GM12878 (cell line): ENCODE data around the gene SIGLECL1. TPM values are rescaled to one million over a fixed set of nuclear protein-coding genes. Genes with fewer than 3 reads are reported as not detected.

ENCODE experiments used
- ATAC-seq: fragments of 200-7000 bp; cut with Tn5 transposase; 3 replicates; pipeline ENCODE4 v1.9.1; 2020; ENCODE audit warnings: mild to moderate bottlenecking, moderate library complexity
- BruUV-seq: library from RNA; stranded (reverse); fragments of 400-500 nt; replicated peaks from 2 replicates; lab custom pipeline; 2021; lab: Mats Ljungman, UMichigan
- CTCF ChIA-PET: fragments of 300-600 bp; sonication (Branson Sonifier 250); formaldehyde crosslinking; extraction: SDS; loops from one replicate; lab custom pipeline; 2021; ENCODE audit warnings: inconsistent platforms; lab: Yijun Ruan, JAX
- POLR2A ChIA-PET: fragments of 350-600 bp; formaldehyde crosslinking; extraction: SDS; loops from one replicate; lab custom pipeline; 2021; ENCODE audit warnings: inconsistent platforms; lab: Charles Lee
- RAD21 ChIA-PET: fragments of 300-600 bp; sonication (Branson Sonifier 250); formaldehyde crosslinking; loops from one replicate; lab custom pipeline; 2023; ENCODE audit warnings: antibody characterized with exemption; ENCODE audit not compliant: unreplicated experiment; lab: Charles Lee
- SMC1A ChIA-PET: fragments of 300-600 bp; sonication (Branson Sonifier 250); formaldehyde crosslinking; loops from one replicate; lab custom pipeline; 2023; ENCODE audit not compliant: unreplicated experiment, uncharacterized antibody; lab: Charles Lee
- DNase-seq: peaks from one replicate; pipeline ENCODE4 v3.0.0-alpha.2; 2011; ENCODE audit warnings: low read depth, low spot score
- FAIRE-seq: peaks from 3 replicates; lab custom pipeline; 2011; peaks lifted over from hg19 to GRCh38; lab: Jason Lieb, UNC
- H2AFZ ChIP-seq: 2 replicates; pipeline ENCODE4 v1.6.0; 2011; ENCODE audit warnings: low read depth, low read length, control low read depth; ENCODE audit not compliant: control insufficient read depth
- H3K27ac ChIP-seq: 2 replicates; pipeline ENCODE4 v1.5.1; 2011; ENCODE audit warnings: control low read depth; ENCODE audit not compliant: control insufficient read depth, insufficient read depth
- H3K27me3 ChIP-seq, 2 experiments: replicated peaks in 1 of 2; 2 replicates each; pipeline versions ENCODE4 v1.6.0 to v1.6.1; 2011; ENCODE audit warnings: low read length in 1 of 2; ENCODE audit not compliant: control insufficient read depth in 2 of 2, insufficient read depth in 2 of 2
- H3K36me3 ChIP-seq, 2 experiments: 2 replicates each; pipeline ENCODE4 v1.5.1; 2011; ENCODE audit warnings: low read length in 1 of 2; ENCODE audit not compliant: control insufficient read depth in 2 of 2, insufficient read depth in 2 of 2
- H3K4me1 ChIP-seq: 2 replicates; pipeline ENCODE4 v1.6.1; 2011; ENCODE audit warnings: mild to moderate bottlenecking, low read length, moderate library complexity, mixed read lengths; ENCODE audit not compliant: control insufficient read depth, insufficient read depth
- H3K4me2 ChIP-seq: 2 replicates; pipeline ENCODE4 v1.6.0; 2011; ENCODE audit warnings: control low read depth; ENCODE audit not compliant: control insufficient read depth, insufficient read depth
- H3K4me3 ChIP-seq: fragments of 200-600 bp; sonication (generic); 2 replicates; pipeline ENCODE4 v1.5.1; 2016
- H3K79me2 ChIP-seq: 2 replicates; pipeline ENCODE4 v1.6.0; 2011; ENCODE audit warnings: low read length; ENCODE audit not compliant: control insufficient read depth, insufficient read depth
- H3K9ac ChIP-seq: 2 replicates; pipeline ENCODE4 v1.8.0; 2011; ENCODE audit warnings: low read length, control low read depth, mixed read lengths; ENCODE audit not compliant: control insufficient read depth, insufficient read depth
- H3K9me3 ChIP-seq: replicated peaks from 3 replicates; pipeline ENCODE4 v1.5.1; 2011; ENCODE audit warnings: mild to moderate bottlenecking, low read length; ENCODE audit not compliant: control insufficient read depth, insufficient read depth
- H4K20me1 ChIP-seq: 2 replicates; pipeline ENCODE4 v1.6.0; 2011; ENCODE audit not compliant: control insufficient read depth, insufficient read depth
- BACH1 ChIP-seq: fragments of 450-650 bp; IDR thresholded peaks from 2 replicates; pipeline ENCODE4 v1.6.1; 2017; ENCODE audit warnings: mild to moderate bottlenecking, borderline replicate concordance
- BCL11A ChIP-seq: IDR thresholded peaks from 2 replicates; pipeline ENCODE4 v1.6.1; 2011; ENCODE audit warnings: low read depth, low read length
- BMI1 ChIP-seq: fragments of 450-650 bp; IDR thresholded peaks from 2 replicates; pipeline ENCODE4 v1.6.1; 2016; ENCODE audit warnings: mild to moderate bottlenecking, moderate library complexity, borderline replicate concordance
- CREM ChIP-seq: IDR thresholded peaks from 2 replicates; pipeline ENCODE4 v1.6.1; 2014; ENCODE audit warnings: antibody characterized with exemption, low read depth
- DPF2 ChIP-seq: fragments of 450-650 bp; IDR thresholded peaks from 2 replicates; pipeline ENCODE4 v1.6.1; 2017; ENCODE audit warnings: mild to moderate bottlenecking
- ETV6 ChIP-seq, 2 experiments: fragments of 450-650 bp in 1 of 2; IDR thresholded peaks in 1 of 2; conservative IDR thresholded peaks in 1 of 2; 2 replicates each; pipeline ENCODE4 v1.6.1; 2014; ENCODE audit warnings: antibody characterized with exemption in 1 of 2, borderline replicate concordance in 1 of 2, low read depth in 1 of 2, mild to moderate bottlenecking in 1 of 2, moderate library complexity in 1 of 2
- IKZF1 ChIP-seq: fragments of 450-650 bp; conservative IDR thresholded peaks from 2 replicates; pipeline ENCODE4 v1.6.1; 2017; ENCODE audit warnings: antibody characterized with exemption, mild to moderate bottlenecking
- IKZF2 ChIP-seq, 2 experiments: fragments of 450-650 bp; IDR thresholded peaks; 2 replicates each; pipeline ENCODE4 v1.6.1; 2017; ENCODE audit warnings: mild to moderate bottlenecking in 2 of 2, moderate library complexity in 2 of 2
- IRF3 ChIP-seq: fragments of 450-650 bp; IDR thresholded peaks from 2 replicates; pipeline ENCODE4 v1.6.1; 2014; ENCODE audit warnings: mild to moderate bottlenecking
- MTA2 ChIP-seq: fragments of 450-650 bp; IDR thresholded peaks from 2 replicates; pipeline ENCODE4 v1.6.1; 2016; ENCODE audit warnings: low read depth, mild to moderate bottlenecking, moderate library complexity
- PBX3 ChIP-seq: IDR thresholded peaks from 2 replicates; pipeline ENCODE4 v1.6.1; 2011; ENCODE audit warnings: mild to moderate bottlenecking, low read depth, low read length, moderate library complexity; ENCODE audit not compliant: insufficient replicate concordance
- PML ChIP-seq: IDR thresholded peaks from 2 replicates; pipeline ENCODE4 v1.6.1; 2012; ENCODE audit warnings: low read length, inconsistent platforms
- POU2F2 ChIP-seq: IDR thresholded peaks from 3 replicates; pipeline ENCODE4 v1.6.1; 2011; ENCODE audit warnings: low read depth, mild to moderate bottlenecking, low read length, borderline replicate concordance
- RFX5 ChIP-seq: IDR thresholded peaks from 2 replicates; pipeline ENCODE4 v1.6.1; 2011; ENCODE audit warnings: low read depth, low read length, improper control_type of control experiment
- WGBS: methylation state at CpG from one replicate; pipeline ENCODE4 v1.1.6; 2016; ENCODE audit warnings: low lambda C conversion rate; ENCODE audit not compliant: insufficient replicate concordance, insufficient coverage; ENCODE audit errors: missing lambda C conversion rate; 5-methylcytosine and 5-hydroxymethylcytosine counted together
- in situ Hi-C: fragments of 300-500 bp; cut with MboI; formaldehyde crosslinking; loops from 9 replicates; pipeline ENCODE4 v1.14.3; 2018; ENCODE audit warnings: mixed read lengths
- intact Hi-C: fragments of 100-400 bp; cut with micrococcal nuclease; formaldehyde crosslinking; loops from one replicate; pipeline ENCODE4 v1.14.2; 2022; ENCODE audit not compliant: unreplicated experiment
- polyA plus RNA-seq, 11 experiments: library from polyadenylated mRNA; depleted of rRNA in 4 of 11; unstranded in 6 of 11; stranded (reverse) in 5 of 11; fragments of >200 nt; fragmentation: Nextera tagmentation in 4 of 11; fragmentation: Illumina TruSeq in 1 of 11; extraction: Ambion mirVana in 4 of 11; extraction: Trizol in 1 of 11; gene quantifications; 1 replicate in 1 of 11; 2 replicates in 10 of 11; pipeline versions ENCODE4 v1.2.1 to v1.2.3, GENCODE V29; 2011 to 2016; ENCODE audit warnings: inconsistent platforms in 2 of 11, missing spikeins in 2 of 11, low read depth in 1 of 11
- total RNA-seq, 4 experiments: library from RNA; depleted of rRNA in 3 of 4; stranded (reverse); fragments of >200 nt in 3 of 4; fragmentation: Illumina TruSeq in 1 of 4; extraction: Trizol in 1 of 4; gene quantifications; 2 replicates each; pipeline versions ENCODE4 v1.2.1 to v1.2.3, GENCODE V29; 2013 to 2021
- TF ChIP-seq, protein P1 (sequence below): IDR thresholded peaks from 2 replicates; pipeline ENCODE4 v1.6.1; 2012; ENCODE audit warnings: low read length, inconsistent platforms
- TF ChIP-seq, protein P2 (sequence below): IDR thresholded peaks from 2 replicates; pipeline ENCODE4 v1.6.1; 2012; ENCODE audit warnings: mild to moderate bottlenecking, low read depth, low read length

Gene SIGLECL1
- total and polyA plus RNA-seq, 10 of the 15 experiments (the other 5 are each of a cell fraction or from before 2014, with no cell fraction given), result not detected

- no TSS peak for BruUV-seq
- in situ Hi-C loops (no loop called here), intact Hi-C loops (no loop called here)
- SMC1A ChIA-PET, result no interaction called here
- FAIRE-seq (no peak), ATAC-seq (no peak), DNase-seq (no peak)
- CTCF ChIA-PET, result interaction anchor here (1.4 kb wide), 1 partner anchor 40 kb away, joined by 3 read pairs; no protein-coding TSS in a partner anchor
- POLR2A ChIA-PET, result no interaction called here
- Histone ChIP-seq H3K79me2 (no peaks in the 10 kb centered on the region), H3K4me1 (no peaks in the 10 kb centered on the region), H3K9me3 (no peaks in the 10 kb centered on the region; the same call in 2 of the 3 replicates), H3K4me2 (no peak overlapping the region), H4K20me1 (no peaks in the 10 kb centered on the region), H3K4me3 (no peak overlapping the region), H3K36me3 (no peaks in the 10 kb centered on the region), H3K27me3 (no peaks in the 10 kb centered on the region), H2AFZ (no peak overlapping the region), H3K27ac (no peak overlapping the region), H3K9ac (no peak overlapping the region)
- RAD21 ChIA-PET, result no interaction called here
- 7% methylated on average over 1 of the region's 1 CpG for WGBS
- peak; percentile 14 for TF ChIP-seq PBX3
- TF ChIP-seq, protein P1, sequence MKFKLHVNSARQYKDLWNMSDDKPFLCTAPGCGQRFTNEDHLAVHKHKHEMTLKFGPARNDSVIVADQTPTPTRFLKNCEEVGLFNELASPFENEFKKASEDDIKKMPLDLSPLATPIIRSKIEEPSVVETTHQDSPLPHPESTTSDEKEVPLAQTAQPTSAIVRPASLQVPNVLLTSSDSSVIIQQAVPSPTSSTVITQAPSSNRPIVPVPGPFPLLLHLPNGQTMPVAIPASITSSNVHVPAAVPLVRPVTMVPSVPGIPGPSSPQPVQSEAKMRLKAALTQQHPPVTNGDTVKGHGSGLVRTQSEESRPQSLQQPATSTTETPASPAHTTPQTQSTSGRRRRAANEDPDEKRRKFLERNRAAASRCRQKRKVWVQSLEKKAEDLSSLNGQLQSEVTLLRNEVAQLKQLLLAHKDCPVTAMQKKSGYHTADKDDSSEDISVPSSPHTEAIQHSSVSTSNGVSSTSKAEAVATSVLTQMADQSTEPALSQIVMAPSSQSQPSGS, result no peak
- no peak for TF ChIP-seq ETV6 (conservative IDR thresholded peaks at IDR 0.05 in 1 of 2, IDR thresholded peaks at IDR 0.05 in 1 of 2; ENCODE audit: borderline replicate concordance in 1 of 2, low read depth in 1 of 2)
- no peak for TF ChIP-seq PML
- no peak for TF ChIP-seq CREM
- TF ChIP-seq, protein P2, sequence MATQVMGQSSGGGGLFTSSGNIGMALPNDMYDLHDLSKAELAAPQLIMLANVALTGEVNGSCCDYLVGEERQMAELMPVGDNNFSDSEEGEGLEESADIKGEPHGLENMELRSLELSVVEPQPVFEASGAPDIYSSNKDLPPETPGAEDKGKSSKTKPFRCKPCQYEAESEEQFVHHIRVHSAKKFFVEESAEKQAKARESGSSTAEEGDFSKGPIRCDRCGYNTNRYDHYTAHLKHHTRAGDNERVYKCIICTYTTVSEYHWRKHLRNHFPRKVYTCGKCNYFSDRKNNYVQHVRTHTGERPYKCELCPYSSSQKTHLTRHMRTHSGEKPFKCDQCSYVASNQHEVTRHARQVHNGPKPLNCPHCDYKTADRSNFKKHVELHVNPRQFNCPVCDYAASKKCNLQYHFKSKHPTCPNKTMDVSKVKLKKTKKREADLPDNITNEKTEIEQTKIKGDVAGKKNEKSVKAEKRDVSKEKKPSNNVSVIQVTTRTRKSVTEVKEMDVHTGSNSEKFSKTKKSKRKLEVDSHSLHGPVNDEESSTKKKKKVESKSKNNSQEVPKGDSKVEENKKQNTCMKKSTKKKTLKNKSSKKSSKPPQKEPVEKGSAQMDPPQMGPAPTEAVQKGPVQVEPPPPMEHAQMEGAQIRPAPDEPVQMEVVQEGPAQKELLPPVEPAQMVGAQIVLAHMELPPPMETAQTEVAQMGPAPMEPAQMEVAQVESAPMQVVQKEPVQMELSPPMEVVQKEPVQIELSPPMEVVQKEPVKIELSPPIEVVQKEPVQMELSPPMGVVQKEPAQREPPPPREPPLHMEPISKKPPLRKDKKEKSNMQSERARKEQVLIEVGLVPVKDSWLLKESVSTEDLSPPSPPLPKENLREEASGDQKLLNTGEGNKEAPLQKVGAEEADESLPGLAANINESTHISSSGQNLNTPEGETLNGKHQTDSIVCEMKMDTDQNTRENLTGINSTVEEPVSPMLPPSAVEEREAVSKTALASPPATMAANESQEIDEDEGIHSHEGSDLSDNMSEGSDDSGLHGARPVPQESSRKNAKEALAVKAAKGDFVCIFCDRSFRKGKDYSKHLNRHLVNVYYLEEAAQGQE, result no peak
- peak; percentile 37 for TF ChIP-seq IKZF1
- TF ChIP-seq DPF2, result 0 out of 2 replicates have a peak, but pooled peaks have one; percentile 41
- TF ChIP-seq IKZF2 (IDR thresholded peaks at IDR 0.05), result peak; percentile 74 to 78
- TF ChIP-seq MTA2, result peak; percentile 76
- TF ChIP-seq BACH1, result no peak
- TF ChIP-seq BMI1, result no peak
- TF ChIP-seq BCL11A, result peak; percentile 74
- TF ChIP-seq IRF3, result no peak
- no peak for TF ChIP-seq POU2F2
- no peak for TF ChIP-seq RFX5
Observed at GRCh38 chr19:51219307-51219706, 31.6 kb upstream of the SIGLECL1 start.
